Loucy (cell line): ENCODE data around the gene GLT8D1.

ENCODE experiments used
- EZH2phosphoT487 ChIP-seq: fragments of 200-600 bp; IDR thresholded peaks from 2 replicates; pipeline ENCODE4 v1.6.1; 2018; ENCODE audit warnings: antibody characterized with exemption, mild to moderate bottlenecking, moderate library complexity, borderline replicate concordance
- TF ChIP-seq, protein P1 (sequence below): fragments of 200-600 bp; sonication (generic); conservative IDR thresholded peaks from 2 replicates; pipeline ENCODE4 v1.5.1; 2014; ENCODE audit warnings: mild to moderate bottlenecking, antibody characterized with exemption, low read length

DNA sequence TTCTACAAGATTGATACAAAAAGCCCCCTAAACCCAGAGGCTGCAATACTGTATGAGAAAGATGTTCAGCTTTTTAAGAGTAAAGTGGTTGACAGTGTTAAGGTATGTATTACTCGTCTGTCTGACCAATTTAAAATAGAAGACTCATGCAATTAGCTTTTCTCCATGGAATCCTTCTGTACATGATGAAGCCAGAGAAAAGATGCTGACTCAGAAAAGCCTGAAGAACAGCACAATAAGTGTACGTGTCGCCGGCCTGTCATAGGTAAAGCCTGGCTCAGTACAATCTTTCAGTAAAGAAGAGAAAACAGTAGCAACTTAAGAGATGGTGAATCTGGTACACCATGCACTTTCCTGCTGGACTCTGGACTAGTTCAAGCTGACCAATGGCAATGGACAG is 48.8 kb upstream of the GLT8D1 start:
- TF ChIP-seq, protein P1, sequence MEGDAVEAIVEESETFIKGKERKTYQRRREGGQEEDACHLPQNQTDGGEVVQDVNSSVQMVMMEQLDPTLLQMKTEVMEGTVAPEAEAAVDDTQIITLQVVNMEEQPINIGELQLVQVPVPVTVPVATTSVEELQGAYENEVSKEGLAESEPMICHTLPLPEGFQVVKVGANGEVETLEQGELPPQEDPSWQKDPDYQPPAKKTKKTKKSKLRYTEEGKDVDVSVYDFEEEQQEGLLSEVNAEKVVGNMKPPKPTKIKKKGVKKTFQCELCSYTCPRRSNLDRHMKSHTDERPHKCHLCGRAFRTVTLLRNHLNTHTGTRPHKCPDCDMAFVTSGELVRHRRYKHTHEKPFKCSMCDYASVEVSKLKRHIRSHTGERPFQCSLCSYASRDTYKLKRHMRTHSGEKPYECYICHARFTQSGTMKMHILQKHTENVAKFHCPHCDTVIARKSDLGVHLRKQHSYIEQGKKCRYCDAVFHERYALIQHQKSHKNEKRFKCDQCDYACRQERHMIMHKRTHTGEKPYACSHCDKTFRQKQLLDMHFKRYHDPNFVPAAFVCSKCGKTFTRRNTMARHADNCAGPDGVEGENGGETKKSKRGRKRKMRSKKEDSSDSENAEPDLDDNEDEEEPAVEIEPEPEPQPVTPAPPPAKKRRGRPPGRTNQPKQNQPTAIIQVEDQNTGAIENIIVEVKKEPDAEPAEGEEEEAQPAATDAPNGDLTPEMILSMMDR = no peak
- TF ChIP-seq EZH2phosphoT487 = no peak
